Midbrain (tissue), 1 donor: Measurements from ENCODE around the gene ITPKA.

Experiments
- DNase-seq: peaks from one replicate; lab custom pipeline; 2025; lab: John Stamatoyannopoulos, UW

ITPKA gene

GRCh38 chr15:41511331-41511898 is 17.7 kb downstream of the ITPKA start:
- no peak for DNase-seq

GRCh38 chr15:41511899-41512369 is 18.3 kb downstream of the ITPKA start:
- DNase-seq: no peak

GRCh38 chr15:41512512-41512939 is 18.9 kb downstream of the ITPKA start:
- DNase-seq: no peak

- no peak for DNase-seq
These were observed 19.3 kb downstream of the ITPKA start for GRCh38 chr15:41512940-41513505.

GRCh38 chr15:41513506-41514227 is 20.0 kb downstream of the ITPKA start, which contains the start of gene LTK:
LTK (minus strand) TSS chr15:41513827; CDS start chr15:41513709, 118 bp downstream.
- DNase-seq: no peak

- DNase-seq: no peak
These were observed 24.3 kb downstream of the ITPKA start for GRCh38 chr15:41517895-41518449.

GRCh38 chr15:41520636-41521035 is 27.0 kb downstream of the ITPKA start:
- no peak for DNase-seq

- DNase-seq: no peak
These were observed 27.9 kb downstream of the ITPKA start for GRCh38 chr15:41521614-41522013.

- no peak for DNase-seq
These were observed 29.4 kb downstream of the ITPKA start for GRCh38 chr15:41523097-41523496.

- DNase-seq: no peak
These were observed 36.8 kb downstream of the ITPKA start for GRCh38 chr15:41530363-41530956.

GRCh38 chr15:41535544-41535943 is 41.9 kb downstream of the ITPKA start:
- DNase-seq: no peak

GRCh38 chr15:41536866-41537265 is 43.2 kb downstream of the ITPKA start:
- DNase-seq: no peak

GRCh38 chr15:41543521-41543870 is 49.8 kb downstream of the ITPKA start:
- DNase-seq: no peak

- DNase-seq: no peak
These were observed 51.0 kb downstream of the ITPKA start for GRCh38 chr15:41544650-41545015.

GRCh38 chr15:41545218-41545617 is 51.5 kb downstream of the ITPKA start:
- DNase-seq: no peak

GRCh38 chr15:41546851-41547786 is 53.4 kb downstream of the ITPKA start:
- no peak for DNase-seq

GRCh38 chr15:41550066-41550775 is 56.5 kb downstream of the ITPKA start:
- no peak for DNase-seq
